CD4-positive, alpha-beta T cell treated with Interleukin-15 for 1 hour (primary cell): ENCODE results near the gene C2.
"Not testable (repeated sequence)": the region's sequence is repeated elsewhere in the genome, so short reads cannot be mapped to it uniquely, and the experiment has no call there.

ENCODE experiments used
- DNase-seq: peaks from one replicate; pipeline ENCODE4 v3.0.0-alpha.2; 2020

Gene C2

DNA sequence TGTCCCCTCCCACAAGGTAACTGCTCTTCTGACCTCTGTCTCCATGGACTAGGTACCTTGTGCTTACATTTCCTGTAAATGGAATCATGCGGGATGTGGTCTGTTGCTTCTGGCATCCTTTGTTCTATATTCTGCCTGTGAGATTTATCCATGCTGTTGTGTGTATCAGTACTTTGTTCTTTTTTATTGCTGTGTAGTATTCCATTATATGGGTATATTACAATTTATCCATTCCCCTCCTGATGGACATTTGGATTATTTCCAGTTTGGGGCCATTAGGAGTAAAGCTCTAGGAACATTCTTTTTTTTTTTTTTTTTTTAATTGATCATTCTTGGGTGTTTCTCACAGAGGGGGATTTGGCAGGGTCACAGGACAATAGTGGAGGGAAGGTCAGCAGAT, 3.4 kb downstream of the C2 start:
- DNase-seq: no peak

DNA sequence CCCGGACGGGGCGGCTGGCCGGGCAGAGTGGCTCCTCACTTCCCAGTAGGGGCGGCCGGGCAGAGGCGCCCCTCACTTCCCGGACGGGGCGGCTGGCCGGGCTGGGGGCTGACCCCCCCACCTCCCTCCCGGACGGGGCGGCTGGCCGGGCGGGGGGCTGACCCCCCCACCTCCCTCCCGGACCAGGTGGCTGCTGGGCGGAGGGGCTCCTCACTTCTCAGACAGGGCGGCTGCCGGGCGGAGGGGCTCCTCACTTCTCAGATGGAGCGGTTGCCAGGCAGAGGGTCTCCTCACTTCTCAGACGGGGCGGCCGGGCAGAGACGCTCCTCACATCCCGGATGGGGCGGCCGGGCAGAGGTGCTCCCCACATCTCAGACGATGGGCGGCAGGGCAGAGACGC, 4.6 kb downstream of the C2 start:
- not testable (repeated sequence) for DNase-seq

DNA sequence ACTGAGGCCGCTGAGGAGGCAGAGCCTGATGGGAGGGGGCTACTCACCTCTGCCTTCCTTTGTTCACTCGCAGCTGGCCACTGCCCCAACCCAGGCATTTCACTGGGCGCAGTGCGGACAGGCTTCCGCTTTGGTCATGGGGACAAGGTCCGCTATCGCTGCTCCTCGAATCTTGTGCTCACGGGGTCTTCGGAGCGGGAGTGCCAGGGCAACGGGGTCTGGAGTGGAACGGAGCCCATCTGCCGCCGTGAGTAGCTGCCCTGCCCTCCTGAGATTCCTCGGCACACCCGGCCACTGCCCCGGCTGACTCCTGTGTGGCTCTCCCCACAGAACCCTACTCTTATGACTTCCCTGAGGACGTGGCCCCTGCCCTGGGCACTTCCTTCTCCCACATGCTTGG, 6.0 kb downstream of the C2 start:
- DNase-seq: no peak

DNA sequence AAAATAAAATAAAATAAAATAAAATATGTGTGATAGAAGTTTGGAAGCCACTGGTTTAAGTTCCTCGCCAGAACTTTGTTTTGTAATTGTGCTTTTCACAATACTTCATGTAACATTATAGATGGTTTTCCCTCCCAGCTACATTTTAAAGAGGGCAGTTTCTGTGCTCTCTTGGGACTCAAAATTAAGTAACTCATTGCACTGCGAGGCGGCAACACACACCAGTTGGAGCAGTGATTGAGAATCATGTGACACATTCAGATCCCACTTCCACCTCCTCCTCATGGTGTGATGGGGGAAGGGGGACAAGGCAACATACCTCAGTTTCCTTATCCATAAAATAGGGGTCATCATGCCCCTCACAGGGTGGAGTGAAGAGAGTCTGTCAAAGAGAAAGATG, 7.5 kb downstream of the C2 start:
- DNase-seq: no peak

DNA sequence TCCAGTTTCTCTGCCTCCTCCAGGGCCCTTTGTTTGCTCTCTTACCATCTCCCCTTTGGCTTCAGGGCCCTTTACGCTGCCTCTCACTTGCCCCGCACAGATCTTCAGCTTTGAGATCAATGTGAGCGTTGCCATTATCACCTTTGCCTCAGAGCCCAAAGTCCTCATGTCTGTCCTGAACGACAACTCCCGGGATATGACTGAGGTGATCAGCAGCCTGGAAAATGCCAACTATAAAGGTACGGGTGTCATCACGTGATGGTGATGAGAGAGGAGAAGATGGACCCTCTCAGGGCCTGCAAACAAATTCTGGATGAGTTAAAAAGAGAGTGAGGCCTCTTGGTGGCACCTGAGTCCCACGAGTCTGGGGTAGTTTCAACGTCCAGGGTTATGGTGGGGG, 8.3 kb downstream of the C2 start:
- DNase-seq: no peak

DNA sequence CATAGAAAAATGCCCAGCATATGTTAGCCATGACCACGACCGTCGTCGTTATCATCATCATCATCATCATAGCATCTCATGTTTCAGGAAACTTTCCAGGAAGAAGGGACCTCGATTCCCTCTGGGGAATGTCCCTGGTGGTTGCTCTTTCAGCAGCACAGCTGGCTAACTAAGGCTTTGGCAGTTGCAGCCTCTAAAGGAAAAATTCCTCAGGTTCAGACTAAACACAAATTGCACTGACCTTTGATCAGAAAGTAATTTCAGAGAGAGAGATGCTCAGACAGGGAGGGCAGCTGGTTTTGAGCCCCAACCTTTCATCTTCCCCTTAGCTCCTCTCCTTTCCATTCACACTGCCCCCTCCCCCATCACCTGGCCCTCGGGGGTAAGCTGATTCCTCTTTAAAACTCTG, 12.7 kb downstream of the C2 start:
- DNase-seq: no peak

GRCh38 chr6:31943742-31944141, 16.2 kb downstream of the C2 start:
- no peak for DNase-seq

DNA sequence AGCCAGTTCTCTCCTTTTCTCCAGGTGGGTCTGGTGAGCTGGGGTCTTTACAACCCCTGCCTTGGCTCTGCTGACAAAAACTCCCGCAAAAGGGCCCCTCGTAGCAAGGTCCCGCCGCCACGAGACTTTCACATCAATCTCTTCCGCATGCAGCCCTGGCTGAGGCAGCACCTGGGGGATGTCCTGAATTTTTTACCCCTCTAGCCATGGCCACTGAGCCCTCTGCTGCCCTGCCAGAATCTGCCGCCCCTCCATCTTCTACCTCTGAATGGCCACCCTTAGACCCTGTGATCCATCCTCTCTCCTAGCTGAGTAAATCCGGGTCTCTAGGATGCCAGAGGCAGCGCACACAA, 17.6 kb downstream of the C2 start:
- no peak for DNase-seq

- DNase-seq: no peak
Measured at GRCh38 chr6:31945507-31946369, 18.2 kb downstream of the C2 start, which contains the start of gene CFB. TSS of gene CFB (plus strand) at chr6:31946095. CDS start at chr6:31946222, 127 bp downstream.

GRCh38 chr6:31946370-31946885, 18.9 kb downstream of the C2 start:
- no peak for DNase-seq

DNA sequence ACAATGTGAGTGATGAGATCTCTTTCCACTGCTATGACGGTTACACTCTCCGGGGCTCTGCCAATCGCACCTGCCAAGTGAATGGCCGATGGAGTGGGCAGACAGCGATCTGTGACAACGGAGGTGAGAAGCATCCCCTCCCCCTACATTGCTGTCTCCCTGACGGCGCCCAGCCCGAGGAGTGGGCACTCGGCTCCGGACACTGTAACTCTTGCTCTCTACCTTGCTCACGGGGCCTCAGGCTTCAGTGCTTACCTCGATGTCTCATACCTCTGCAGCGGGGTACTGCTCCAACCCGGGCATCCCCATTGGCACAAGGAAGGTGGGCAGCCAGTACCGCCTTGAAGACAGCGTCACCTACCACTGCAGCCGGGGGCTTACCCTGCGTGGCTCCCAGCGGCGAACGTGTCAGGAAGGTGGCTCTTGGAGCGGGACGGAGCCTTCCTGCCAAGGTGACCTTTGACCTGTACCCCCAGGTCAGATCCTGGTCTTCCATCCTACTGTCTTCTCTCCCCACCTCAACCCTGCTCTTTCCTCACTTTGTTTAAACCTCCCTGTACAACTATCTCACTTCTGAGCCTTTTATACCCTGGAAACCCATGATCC, 19.7 kb downstream of the C2 start:
- no peak for DNase-seq

GRCh38 chr6:31947864-31948263, 20.3 kb downstream of the C2 start:
- no peak for DNase-seq

DNA sequence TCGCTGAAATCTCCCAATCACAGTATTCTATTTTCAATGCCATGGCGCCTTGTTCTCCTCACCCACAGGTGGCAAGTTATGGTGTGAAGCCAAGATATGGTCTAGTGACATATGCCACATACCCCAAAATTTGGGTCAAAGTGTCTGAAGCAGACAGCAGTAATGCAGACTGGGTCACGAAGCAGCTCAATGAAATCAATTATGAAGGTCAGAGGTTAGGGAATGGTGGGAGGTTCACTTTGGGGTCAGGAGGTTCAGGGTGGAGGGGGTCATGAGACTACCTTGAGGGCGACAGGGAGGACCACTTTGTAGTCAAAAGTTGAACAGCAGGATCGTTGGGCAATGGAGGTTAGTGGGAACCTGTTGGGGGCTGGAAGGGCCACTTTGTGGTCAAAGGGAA, 20.8 kb downstream of the C2 start:
- DNase-seq: no peak

- no peak for DNase-seq
Measured at GRCh38 chr6:31948753-31949413, 21.4 kb downstream of the C2 start.

GRCh38 chr6:31949926-31950548, 22.5 kb downstream of the C2 start:
- DNase-seq: no peak

DNA sequence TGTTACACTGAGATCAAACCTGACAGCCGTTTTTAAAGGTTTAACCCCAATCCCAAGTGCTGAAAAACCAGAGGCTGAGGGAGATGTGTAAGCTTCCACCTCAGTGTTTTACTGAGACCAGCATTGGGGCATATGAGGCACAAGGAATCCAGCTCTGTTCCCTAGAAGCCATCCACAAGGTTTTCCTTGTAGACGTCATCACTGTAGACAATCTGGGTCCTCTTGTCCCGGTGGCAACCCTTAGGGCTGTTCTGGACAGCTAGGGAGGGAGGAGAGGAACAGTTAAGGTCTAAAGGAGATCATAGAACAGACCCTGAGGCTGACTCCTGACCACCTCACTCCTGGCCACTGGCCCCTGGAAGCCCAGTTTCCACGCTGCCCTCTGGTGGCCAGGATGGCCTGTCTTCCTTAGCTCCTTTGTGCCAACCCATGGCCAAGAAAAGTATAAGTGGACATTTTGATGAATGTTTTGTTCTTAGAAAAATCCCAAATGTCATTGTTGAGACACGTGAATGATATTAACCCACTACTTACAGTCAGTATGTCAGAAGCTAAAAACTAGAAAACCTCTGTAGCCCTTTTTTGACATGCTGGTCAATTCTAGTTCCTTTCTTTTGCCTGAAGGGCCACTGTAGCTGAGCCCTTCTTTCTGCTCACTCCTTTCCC, 24.8 kb downstream of the C2 start:
- DNase-seq: no peak

DNA sequence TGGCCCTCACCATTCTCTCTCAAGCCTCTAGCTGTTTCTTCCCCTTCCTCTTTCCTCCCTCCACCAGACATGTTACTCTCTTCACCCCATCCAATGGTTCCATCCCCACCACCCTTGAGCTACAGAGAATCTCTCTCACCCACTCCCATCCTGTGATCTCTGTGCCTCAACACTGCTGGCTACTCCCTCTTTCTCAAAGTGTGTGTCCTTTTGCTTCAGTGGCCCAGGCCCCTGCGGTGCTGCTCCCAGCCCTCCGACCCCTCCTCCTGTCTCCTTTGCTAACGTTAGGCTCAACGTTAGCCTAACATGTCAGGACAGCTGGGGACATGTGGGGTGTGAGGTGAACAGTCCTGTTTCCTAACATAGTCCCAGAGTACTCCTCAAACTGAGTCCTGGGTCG, 25.4 kb downstream of the C2 start:
- DNase-seq: no peak

DNA sequence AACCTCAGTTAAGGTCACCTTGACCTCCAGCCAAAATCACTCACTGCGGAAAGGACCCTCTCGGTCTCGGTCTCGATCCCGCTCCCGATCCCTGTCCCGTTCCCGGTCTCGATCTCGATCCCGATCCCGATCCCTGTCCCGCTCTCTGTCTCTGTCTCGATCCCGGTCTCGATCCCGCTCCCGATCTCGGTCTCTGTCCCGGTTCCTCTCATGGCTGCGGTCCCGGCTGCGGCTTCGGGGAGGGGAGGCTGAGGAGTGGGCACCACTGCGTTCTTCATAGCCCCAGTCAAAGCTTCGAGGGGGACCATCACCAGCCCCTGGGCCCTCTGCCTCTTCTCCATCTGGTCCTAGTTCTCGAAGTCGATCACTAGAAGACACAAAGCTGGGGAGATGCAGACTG, 27.0 kb downstream of the C2 start:
- DNase-seq: no peak

DNA sequence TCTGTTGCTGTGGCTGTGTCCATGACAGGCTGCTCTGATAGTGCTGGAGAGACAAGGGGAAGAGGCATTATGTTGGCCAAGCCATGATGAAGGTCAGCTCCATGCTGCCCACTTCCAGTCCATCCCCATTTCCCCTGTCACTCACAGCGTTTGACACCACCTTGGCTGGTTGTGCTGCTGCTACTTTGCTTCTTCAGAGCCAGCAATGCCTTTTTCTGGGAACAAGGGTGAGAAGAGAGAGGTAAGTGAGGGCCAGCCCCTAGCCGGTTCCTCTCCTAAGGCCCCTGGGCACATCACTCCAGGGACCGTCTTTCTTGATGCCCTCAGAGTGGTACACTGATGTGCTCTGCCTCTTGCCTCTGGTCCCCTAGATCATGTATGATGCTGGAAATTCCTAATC, 29.3 kb downstream of the C2 start:
- DNase-seq: no peak

- no peak for DNase-seq
Measured at GRCh38 chr6:31958412-31958740, 30.9 kb downstream of the C2 start.

GRCh38 chr6:31958741-31959739, 31.5 kb downstream of the C2 start, which contains the start of the genes NELFE and SKIC2:
TSS of gene NELFE (minus strand) at chr6:31958971. CDS start at chr6:31958446, 525 bp downstream.
TSS of gene SKIC2 (plus strand) at chr6:31959175. CDS start at chr6:31959193, 18 bp downstream.
- DNase-seq: peak; percentile 99
